Duodenal mucosa (tissue), 2 donors: ENCODE results near the gene SLC27A3.

Source experiments
- H3K27ac ChIP-seq: one replicate; pipeline ENCODE4 v1.7.0; 2013; ENCODE audit warnings: low read depth, low read length
- H3K27me3 ChIP-seq, 2 donors: one replicate each; pipeline ENCODE4 v1.7.0; 2013; ENCODE audit warnings: low read length in 2 of 2, control low read depth in 1 of 2; ENCODE audit not compliant: insufficient read depth in 2 of 2, control insufficient read depth in 1 of 2
- H3K36me3 ChIP-seq, 2 donors: one replicate each; pipeline ENCODE4 v1.7.0; 2013; ENCODE audit warnings: low read length in 2 of 2, control low read depth in 1 of 2; ENCODE audit not compliant: insufficient read depth in 2 of 2, control insufficient read depth in 1 of 2
- H3K4me1 ChIP-seq, 2 donors: one replicate each; pipeline ENCODE4 v1.7.0; 2013; ENCODE audit warnings: low read length in 2 of 2, control low read depth in 1 of 2; ENCODE audit not compliant: insufficient read depth in 2 of 2, control insufficient read depth in 1 of 2
- H3K4me3 ChIP-seq, 2 donors: one replicate each; pipeline ENCODE4 v1.7.0; 2013; ENCODE audit warnings: low read length in 2 of 2, low read depth in 1 of 2
- H3K9ac ChIP-seq, 2 donors: one replicate each; pipeline ENCODE4 v1.7.0; 2013; ENCODE audit warnings: low read length in 2 of 2, low read depth in 1 of 2
- H3K9me3 ChIP-seq, 2 donors: one replicate each; pipeline ENCODE4 v1.7.0; 2013; ENCODE audit warnings: low read length in 2 of 2, control low read depth in 1 of 2; ENCODE audit not compliant: control insufficient read depth in 1 of 2

The SLC27A3 gene

GRCh38 chr1:153790966-153791647, 15.9 kb downstream of the SLC27A3 start:
- peak overlapping the region; percentile 29 to 35 for H3K4me3 ChIP-seq
- no peak overlapping the region for H3K9ac ChIP-seq
- no peaks in the 10 kb centered on the region for H3K9me3 ChIP-seq
- peak overlapping the region; percentile 83 for H3K27ac ChIP-seq
- no peaks in the 10 kb centered on the region for H3K27me3 ChIP-seq
- peaks cover 15 to 20% of the 10 kb centered on the region in 2 donors for H3K4me1 ChIP-seq
- H3K36me3 ChIP-seq = no peaks in the 10 kb centered on the region

- no peaks in the 10 kb centered on the region for H3K9me3 ChIP-seq
- peaks cover 15 to 20% of the 10 kb centered on the region in 2 donors for H3K4me1 ChIP-seq
- no peak overlapping the region for H3K4me3 ChIP-seq
- no peak overlapping the region for H3K9ac ChIP-seq
- no peaks in the 10 kb centered on the region for H3K27me3 ChIP-seq
- no peaks in the 10 kb centered on the region for H3K36me3 ChIP-seq
- no peak overlapping the region for H3K27ac ChIP-seq
Measured at GRCh38 chr1:153791648-153792253, 16.5 kb downstream of the SLC27A3 start.

GRCh38 chr1:153792631-153793041, 17.4 kb downstream of the SLC27A3 start:
- H3K27ac ChIP-seq = no peak overlapping the region
- no peaks in the 10 kb centered on the region for H3K36me3 ChIP-seq
- H3K4me1 ChIP-seq = peaks cover 15 to 20% of the 10 kb centered on the region in 2 donors
- no peak overlapping the region for H3K4me3 ChIP-seq
- H3K27me3 ChIP-seq = no peaks in the 10 kb centered on the region
- no peaks in the 10 kb centered on the region for H3K9me3 ChIP-seq
- no peak overlapping the region for H3K9ac ChIP-seq

GRCh38 chr1:153793261-153793972, 18.2 kb downstream of the SLC27A3 start:
- Histone ChIP-seq H3K4me3 (no peak overlapping the region), H3K9ac (no peak overlapping the region), H3K4me1 (peaks cover 15 to 20% of the 10 kb centered on the region in 2 donors), H3K9me3 (no peaks in the 10 kb centered on the region), H3K27ac (no peak overlapping the region), H3K27me3 (no peaks in the 10 kb centered on the region), H3K36me3 (no peaks in the 10 kb centered on the region)

DNA sequence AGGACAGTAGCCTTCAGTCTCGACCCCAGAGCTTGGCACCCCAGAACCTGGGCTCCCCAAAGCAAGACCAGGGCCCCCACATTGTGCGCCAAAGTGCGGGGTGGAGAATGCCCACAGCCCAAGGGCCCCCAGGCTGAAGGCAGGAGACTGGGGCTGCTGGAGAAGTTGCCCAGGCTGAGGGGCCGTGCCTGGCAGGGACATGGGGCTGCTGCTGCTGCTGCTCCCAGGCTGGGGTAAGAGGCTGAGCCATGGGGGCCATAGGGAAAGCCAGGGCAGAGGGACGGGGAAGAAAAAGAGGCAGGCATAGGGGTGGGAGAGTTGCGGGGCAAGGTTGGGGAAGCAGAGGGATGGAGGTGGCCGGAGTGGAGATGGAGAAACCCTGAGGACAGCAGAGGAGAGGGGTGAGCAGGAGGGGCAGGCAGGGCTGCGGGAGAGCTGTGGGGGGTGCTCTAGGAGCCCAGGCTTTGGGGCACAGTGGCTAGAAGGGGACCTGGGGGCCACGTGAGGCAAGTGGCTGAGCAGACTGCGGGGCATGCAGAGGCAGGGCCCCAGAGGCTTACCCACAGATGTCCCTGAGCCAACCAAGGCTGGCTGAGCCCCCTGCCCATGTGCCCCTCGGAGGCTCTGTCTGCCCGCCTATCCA, 18.9 kb downstream of the SLC27A3 start:
- Histone ChIP-seq H3K36me3 (no peaks in the 10 kb centered on the region), H3K27ac (no peak overlapping the region), H3K27me3 (no peaks in the 10 kb centered on the region), H3K4me3 (no peak overlapping the region), H3K9me3 (no peaks in the 10 kb centered on the region), H3K9ac (no peak overlapping the region), H3K4me1 (peaks cover 15 to 20% of the 10 kb centered on the region in 2 donors)

- H3K4me3 ChIP-seq = no peak overlapping the region
- no peak overlapping the region for H3K27ac ChIP-seq
- no peak overlapping the region for H3K9ac ChIP-seq
- no peaks in the 10 kb centered on the region for H3K36me3 ChIP-seq
- no peaks in the 10 kb centered on the region for H3K9me3 ChIP-seq
- peaks cover 8 to 14% of the 10 kb centered on the region in 2 donors for H3K4me1 ChIP-seq
- H3K27me3 ChIP-seq = no peaks in the 10 kb centered on the region
Measured at GRCh38 chr1:153794624-153795329, 19.6 kb downstream of the SLC27A3 start.

GRCh38 chr1:153795330-153795837, 20.2 kb downstream of the SLC27A3 start:
- Histone ChIP-seq H3K36me3 (no peaks in the 10 kb centered on the region), H3K4me1 (peaks cover 2 to 8% of the 10 kb centered on the region in 2 donors), H3K9ac (no peak overlapping the region), H3K9me3 (no peaks in the 10 kb centered on the region), H3K27ac (no peak overlapping the region), H3K4me3 (no peak overlapping the region), H3K27me3 (no peaks in the 10 kb centered on the region)

DNA sequence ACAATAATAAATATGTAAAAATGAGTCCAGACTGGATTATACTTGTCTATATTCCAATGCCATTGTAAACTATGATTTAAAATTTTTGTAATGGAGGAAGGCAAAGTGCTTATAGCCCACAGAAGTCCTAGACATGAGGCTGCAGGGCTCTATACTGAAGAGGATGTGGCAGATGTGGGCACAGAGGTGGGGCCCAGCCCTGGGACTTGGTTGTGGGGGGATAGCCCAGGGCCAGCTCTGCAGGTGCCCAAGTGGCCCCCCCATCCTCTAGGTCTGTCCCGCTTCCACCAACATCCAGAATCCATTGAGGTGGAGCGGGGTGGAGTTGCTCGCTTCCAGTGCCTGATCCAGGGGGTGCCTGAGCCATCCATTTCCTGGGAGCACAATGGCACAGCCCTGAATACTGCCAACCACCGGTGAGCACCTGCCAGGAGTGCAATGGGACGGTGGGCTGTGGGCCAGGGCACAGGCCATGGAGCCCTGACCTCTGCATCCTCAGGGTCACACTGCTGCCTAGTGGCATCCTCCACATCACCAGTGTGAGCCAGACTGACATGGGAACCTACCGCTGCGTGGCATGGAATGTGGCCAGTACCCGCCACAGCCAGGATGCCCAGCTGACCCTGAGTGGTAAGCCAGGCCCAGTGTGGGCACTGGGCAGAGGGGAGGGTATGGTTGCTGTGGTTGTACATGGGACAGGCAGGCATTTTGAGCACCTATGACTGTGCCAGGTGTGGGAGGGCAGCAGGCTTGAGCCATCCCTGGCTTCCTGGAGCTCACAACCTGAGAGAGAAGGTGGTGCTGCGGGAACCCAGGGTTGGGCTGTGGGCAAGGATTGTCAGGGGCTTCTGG, 21.0 kb downstream of the SLC27A3 start:
- Histone ChIP-seq H3K27ac (no peak overlapping the region), H3K9me3 (no peaks in the 10 kb centered on the region), H3K4me1 (peaks cover 0 to 7% of the 10 kb centered on the region in 2 donors), H3K9ac (no peak overlapping the region), H3K4me3 (no peak overlapping the region), H3K27me3 (no peaks in the 10 kb centered on the region), H3K36me3 (no peaks in the 10 kb centered on the region)
